Osteoblast (primary cell): Measurements from ENCODE around the gene SUGP2. TPM values are rescaled to one million over a fixed set of nuclear protein-coding genes. Genes with fewer than 3 reads are reported as not detected.

Experiments
- DNase-seq: peaks from one replicate; pipeline ENCODE4 v3.0.0; 2011; ENCODE audit warnings: low spot score, mixed read lengths; ENCODE audit not compliant: insufficient read length; ENCODE audit errors: missing footprints
- H2AFZ ChIP-seq: 2 replicates; pipeline ENCODE4 v1.6.0; 2011; ENCODE audit warnings: mild to moderate bottlenecking, low read length
- H3K27ac ChIP-seq: 2 replicates; pipeline ENCODE4 v1.5.1; 2011; ENCODE audit warnings: mild to moderate bottlenecking, low read depth, low read length, moderate library complexity
- H3K27me3 ChIP-seq: 2 replicates; pipeline ENCODE4 v1.6.0; 2012; ENCODE audit warnings: mild to moderate bottlenecking, control low read depth, inconsistent platforms, low read length, moderate library complexity; ENCODE audit not compliant: insufficient read depth
- H3K36me3 ChIP-seq: 2 replicates; pipeline ENCODE4 v1.5.1; 2011; ENCODE audit warnings: mild to moderate bottlenecking, low read length, control low read depth, moderate library complexity; ENCODE audit not compliant: insufficient read depth
- H3K4me1 ChIP-seq: 2 replicates; pipeline ENCODE4 v1.5.1; 2011; ENCODE audit warnings: mild to moderate bottlenecking, low read length, control low read depth, moderate library complexity; ENCODE audit not compliant: insufficient read depth
- H3K4me2 ChIP-seq: 2 replicates; pipeline ENCODE4 v1.6.0; 2011; ENCODE audit warnings: mild to moderate bottlenecking, low read length; ENCODE audit not compliant: insufficient read depth
- H3K4me3 ChIP-seq: fragments of 200-600 bp; sonication (generic); 3 replicates; pipeline ENCODE4 v1.5.1; 2012; ENCODE audit warnings: mild to moderate bottlenecking, low read length, inconsistent platforms; ENCODE audit not compliant: insufficient read depth
- H3K79me2 ChIP-seq: 2 replicates; pipeline ENCODE4 v1.6.0; 2012; ENCODE audit warnings: mild to moderate bottlenecking, low read length, control low read depth, inconsistent platforms; ENCODE audit not compliant: insufficient read depth
- H3K9me3 ChIP-seq: 2 replicates; pipeline ENCODE4 v1.5.1; 2011; ENCODE audit warnings: low read depth, low read length, control low read depth
- H4K20me1 ChIP-seq: 2 replicates; pipeline ENCODE4 v1.6.0; 2012; ENCODE audit warnings: mild to moderate bottlenecking, low read length, control low read depth; ENCODE audit not compliant: insufficient read depth
- total RNA-seq: library from RNA; depleted of rRNA; stranded (reverse); fragments of >200 nt; gene quantifications from 2 replicates; pipeline ENCODE4 v1.2.3, GENCODE V29; 2012
- TF ChIP-seq, protein P1 (sequence below): IDR thresholded peaks from 2 replicates; pipeline ENCODE4 v1.5.1; 2011; ENCODE audit warnings: mild to moderate bottlenecking, low read depth, low read length, moderate library complexity; ENCODE audit errors: extremely low read depth

SUGP2 gene
- total RNA-seq, 1 donor, result 33.7 TPM

DNA sequence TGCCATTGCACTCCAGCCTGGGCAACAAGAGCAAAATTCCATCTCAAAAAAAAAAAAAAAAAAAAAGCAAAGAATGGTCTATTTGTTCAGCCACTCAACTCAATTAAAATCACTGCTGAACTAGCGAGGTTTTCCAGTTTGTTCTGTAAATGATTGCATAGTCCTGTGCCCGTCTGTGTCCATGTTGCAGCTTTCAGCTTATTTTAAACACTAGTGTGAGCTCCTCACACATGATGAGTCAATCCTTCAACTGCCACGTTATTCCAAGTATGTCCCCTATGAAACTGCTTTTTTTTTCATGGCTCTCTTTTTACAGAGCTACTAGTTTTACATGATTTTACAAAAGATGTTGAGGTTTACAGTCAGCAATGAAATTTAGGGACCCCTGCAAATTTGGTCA, 12.2 kb downstream of the SUGP2 start:
- peak overlapping the region; percentile 69 for H3K27ac ChIP-seq
- no peak overlapping the region for H3K4me3 ChIP-seq
- peaks cover 32% of the 10 kb centered on the region for H4K20me1 ChIP-seq
- H3K79me2 ChIP-seq, result peaks cover 84% of the 10 kb centered on the region
- no peaks in the 10 kb centered on the region for H3K9me3 ChIP-seq
- TF ChIP-seq, protein P1, sequence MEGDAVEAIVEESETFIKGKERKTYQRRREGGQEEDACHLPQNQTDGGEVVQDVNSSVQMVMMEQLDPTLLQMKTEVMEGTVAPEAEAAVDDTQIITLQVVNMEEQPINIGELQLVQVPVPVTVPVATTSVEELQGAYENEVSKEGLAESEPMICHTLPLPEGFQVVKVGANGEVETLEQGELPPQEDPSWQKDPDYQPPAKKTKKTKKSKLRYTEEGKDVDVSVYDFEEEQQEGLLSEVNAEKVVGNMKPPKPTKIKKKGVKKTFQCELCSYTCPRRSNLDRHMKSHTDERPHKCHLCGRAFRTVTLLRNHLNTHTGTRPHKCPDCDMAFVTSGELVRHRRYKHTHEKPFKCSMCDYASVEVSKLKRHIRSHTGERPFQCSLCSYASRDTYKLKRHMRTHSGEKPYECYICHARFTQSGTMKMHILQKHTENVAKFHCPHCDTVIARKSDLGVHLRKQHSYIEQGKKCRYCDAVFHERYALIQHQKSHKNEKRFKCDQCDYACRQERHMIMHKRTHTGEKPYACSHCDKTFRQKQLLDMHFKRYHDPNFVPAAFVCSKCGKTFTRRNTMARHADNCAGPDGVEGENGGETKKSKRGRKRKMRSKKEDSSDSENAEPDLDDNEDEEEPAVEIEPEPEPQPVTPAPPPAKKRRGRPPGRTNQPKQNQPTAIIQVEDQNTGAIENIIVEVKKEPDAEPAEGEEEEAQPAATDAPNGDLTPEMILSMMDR, result no peak
- peak overlapping the region; percentile 49 for H3K4me2 ChIP-seq
- peaks cover 69% of the 10 kb centered on the region for H3K36me3 ChIP-seq
- no peak for DNase-seq
- no peak overlapping the region for H2AFZ ChIP-seq
- peaks cover 15% of the 10 kb centered on the region for H3K4me1 ChIP-seq
- no peaks in the 10 kb centered on the region for H3K27me3 ChIP-seq

DNA sequence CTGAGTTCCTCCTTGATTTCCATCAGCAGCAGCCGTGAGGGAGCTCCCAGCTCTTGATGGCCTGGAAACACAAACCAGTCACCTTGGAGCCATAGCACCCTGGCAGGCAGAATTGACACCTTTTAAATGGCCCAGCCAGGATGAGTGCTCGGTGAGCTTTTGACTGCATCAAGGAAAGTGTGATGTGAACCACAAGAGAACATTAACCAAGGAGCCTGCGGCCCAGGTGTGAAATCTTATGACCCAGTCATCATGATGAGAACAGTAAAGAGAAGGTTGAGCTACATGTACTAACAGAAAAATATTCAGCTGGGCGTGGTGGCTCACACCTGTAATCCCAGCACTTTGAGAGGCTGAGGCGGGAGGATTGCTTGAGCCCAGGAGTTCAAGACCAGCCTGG, 22.8 kb downstream of the SUGP2 start:
- H3K4me3 ChIP-seq, result no peak overlapping the region
- H3K79me2 ChIP-seq, result peaks cover 46% of the 10 kb centered on the region
- peaks cover 19% of the 10 kb centered on the region for H4K20me1 ChIP-seq
- no peak for DNase-seq
- H2AFZ ChIP-seq, result no peak overlapping the region
- no peaks in the 10 kb centered on the region for H3K4me1 ChIP-seq
- TF ChIP-seq, protein P1, result no peak
- H3K9me3 ChIP-seq, result no peaks in the 10 kb centered on the region
- no peaks in the 10 kb centered on the region for H3K27me3 ChIP-seq
- H3K27ac ChIP-seq, result no peak overlapping the region
- H3K4me2 ChIP-seq, result no peak overlapping the region
- peaks cover 81% of the 10 kb centered on the region for H3K36me3 ChIP-seq

DNA sequence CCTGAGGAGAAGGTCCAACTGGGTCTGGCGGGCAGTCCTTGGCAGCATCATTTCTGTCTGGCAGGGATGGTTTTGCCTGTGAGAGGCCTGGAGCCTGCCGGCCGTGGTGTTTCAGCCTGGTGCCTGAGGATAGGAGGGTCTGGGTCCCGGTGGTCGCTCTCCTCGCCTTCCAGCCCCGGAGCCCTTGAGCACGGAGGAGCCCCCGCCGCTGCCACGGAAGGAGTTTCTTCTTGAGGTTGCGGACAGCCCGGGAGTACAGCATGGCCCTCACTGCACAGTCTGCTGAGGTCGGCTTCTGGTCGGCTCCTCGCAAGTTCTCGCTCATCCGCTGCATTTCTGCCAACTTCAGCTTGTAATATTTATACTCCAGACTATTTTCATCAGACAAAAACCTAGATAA, 23.4 kb downstream of the SUGP2 start:
- no peaks in the 10 kb centered on the region for H3K9me3 ChIP-seq
- peaks cover 43% of the 10 kb centered on the region for H3K79me2 ChIP-seq
- DNase-seq, result no peak
- no peak overlapping the region for H3K4me3 ChIP-seq
- no peaks in the 10 kb centered on the region for H3K4me1 ChIP-seq
- no peak overlapping the region for H2AFZ ChIP-seq
- H3K27me3 ChIP-seq, result no peaks in the 10 kb centered on the region
- TF ChIP-seq, protein P1, result no peak
- no peak overlapping the region for H3K27ac ChIP-seq
- peaks cover 81% of the 10 kb centered on the region for H3K36me3 ChIP-seq
- peaks cover 19% of the 10 kb centered on the region for H4K20me1 ChIP-seq
- H3K4me2 ChIP-seq, result no peak overlapping the region

DNA sequence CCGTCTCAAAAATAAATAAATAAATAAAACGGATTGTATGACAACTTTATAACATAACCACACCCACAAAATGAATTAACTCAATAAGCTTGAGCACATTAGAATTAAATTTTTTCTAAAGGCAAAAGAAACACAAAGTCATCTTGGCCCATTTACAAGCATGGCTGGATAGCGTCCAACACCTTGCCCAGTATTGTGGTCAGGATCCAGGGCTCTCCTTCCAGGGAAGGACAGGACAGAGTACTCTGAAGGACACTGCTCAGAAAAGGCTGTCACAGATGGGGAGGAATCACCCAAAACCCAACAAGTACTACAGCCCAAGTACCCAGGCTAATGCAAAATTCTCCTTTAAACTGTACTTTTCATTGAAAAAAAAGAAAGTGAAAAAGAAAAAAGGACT, 27.1 kb downstream of the SUGP2 start:
- TF ChIP-seq, protein P1, result no peak
- H3K36me3 ChIP-seq, result peaks cover 88% of the 10 kb centered on the region

More for the DNA sequence above, 27.1 kb downstream of the SUGP2 start:
- H3K4me2 ChIP-seq, result no peak overlapping the region
- H3K27ac ChIP-seq, result no peak overlapping the region
- no peak for DNase-seq
- no peaks in the 10 kb centered on the region for H3K4me1 ChIP-seq
- peaks cover 33% of the 10 kb centered on the region for H3K79me2 ChIP-seq
- peaks cover 11% of the 10 kb centered on the region for H4K20me1 ChIP-seq
- no peaks in the 10 kb centered on the region for H3K27me3 ChIP-seq
- H3K4me3 ChIP-seq, result no peak overlapping the region
- H3K9me3 ChIP-seq, result no peaks in the 10 kb centered on the region
- no peak overlapping the region for H2AFZ ChIP-seq
